GM23338 (cell line): ENCODE measurements around the gene TAS2R14. TPM values are rescaled to one million over a fixed set of nuclear protein-coding genes. Genes with fewer than 3 reads are reported as not detected.

Source experiments
- ATAC-seq: fragments of 200-7000 bp; cut with Tn5 transposase; 3 replicates; pipeline ENCODE4 v1.9.1; 2020
- DNase-seq: peaks from one replicate; pipeline ENCODE4 v3.0.0-alpha.2; 2015; ENCODE audit warnings: low spot score
- H2AFZ ChIP-seq: fragments of 200-600 bp; sonication (generic); 2 replicates; pipeline ENCODE4 v1.8.0; 2016; ENCODE audit warnings: antibody characterized with exemption, mild to moderate bottlenecking, moderate library complexity
- H3F3A ChIP-seq: fragments of 200-600 bp; sonication (generic); replicated peaks from 2 replicates; pipeline ENCODE4 v1.8.0; 2017; ENCODE audit warnings: antibody characterized with exemption, mixed run types, low read depth
- H3K27ac ChIP-seq: fragments of 200-600 bp; sonication (generic); 2 replicates; pipeline ENCODE4 v1.6.1; 2016; ENCODE audit warnings: low read depth
- H3K27me3 ChIP-seq: fragments of 200-600 bp; sonication (generic); 2 replicates; pipeline ENCODE4 v1.8.0; 2016; ENCODE audit warnings: mild to moderate bottlenecking, mixed run types, moderate library complexity; ENCODE audit not compliant: insufficient read depth
- H3K36me3 ChIP-seq: fragments of 200-600 bp; sonication (generic); 2 replicates; pipeline ENCODE4 v1.8.0; 2016; ENCODE audit warnings: mild to moderate bottlenecking; ENCODE audit not compliant: insufficient read depth
- H3K4me1 ChIP-seq: fragments of 200-600 bp; sonication (generic); 2 replicates; pipeline ENCODE4 v1.8.0; 2016; ENCODE audit warnings: mild to moderate bottlenecking, moderate library complexity; ENCODE audit not compliant: insufficient read depth
- H3K4me2 ChIP-seq: fragments of 200-600 bp; sonication (generic); 2 replicates; pipeline ENCODE4 v1.7.1; 2017; ENCODE audit warnings: mixed run types
- H3K4me3 ChIP-seq: fragments of 200-600 bp; sonication (generic); 2 replicates; pipeline ENCODE4 v1.6.1; 2016; ENCODE audit warnings: mixed run types
- H3K79me2 ChIP-seq: fragments of 200-600 bp; sonication (generic); replicated peaks from 2 replicates; pipeline ENCODE4 v1.8.0; 2017; ENCODE audit warnings: mild to moderate bottlenecking; ENCODE audit not compliant: insufficient read depth
- H3K9me2 ChIP-seq: fragments of 200-600 bp; sonication (generic); 2 replicates; pipeline ENCODE4 v1.8.0; 2017; ENCODE audit not compliant: insufficient read depth
- H4K20me1 ChIP-seq: fragments of 200-600 bp; sonication (generic); replicated peaks from 2 replicates; pipeline ENCODE4 v1.8.0; 2017; ENCODE audit warnings: mild to moderate bottlenecking; ENCODE audit not compliant: insufficient read depth
- H3K27ac Mint-ChIP-seq: 2 replicates; pipeline ENCODE4 v1.8.0; 2020; ENCODE audit warnings: inconsistent platforms, mild to moderate bottlenecking, moderate library complexity, mixed read lengths
- H3K27me3 Mint-ChIP-seq: 3 replicates; pipeline ENCODE4 v1.8.0; 2022; ENCODE audit warnings: low read depth, mild to moderate bottlenecking, moderate library complexity, mixed read lengths, inconsistent platforms; ENCODE audit not compliant: insufficient read depth, poor library complexity
- H3K36me3 Mint-ChIP-seq: 3 replicates; pipeline ENCODE4 v1.8.0; 2021; ENCODE audit warnings: low read depth, mild to moderate bottlenecking, inconsistent platforms, moderate library complexity, mixed read lengths
- H3K4me1 Mint-ChIP-seq: 3 replicates; pipeline ENCODE4 v1.8.0; 2020; ENCODE audit warnings: mild to moderate bottlenecking, inconsistent platforms, mixed read lengths
- H3K4me3 Mint-ChIP-seq: 3 replicates; pipeline ENCODE4 v1.8.0; 2021; ENCODE audit warnings: moderate library complexity, mild to moderate bottlenecking, inconsistent platforms, mixed read lengths
- H3K9me3 Mint-ChIP-seq: 3 replicates; pipeline ENCODE4 v1.8.0; 2020; ENCODE audit warnings: moderate library complexity, mild to moderate bottlenecking, inconsistent platforms, mixed read lengths
- CTCF ChIP-seq, 2 experiments: fragments of 200-600 bp in 1 of 2; sonication (generic) in 1 of 2; conservative IDR thresholded peaks; 2 replicates each; pipeline versions ENCODE4 v1.5.1 to v1.6.1; 2016 to 2017; ENCODE audit warnings: antibody characterized with exemption in 2 of 2, low read depth in 2 of 2, mild to moderate bottlenecking in 2 of 2, moderate library complexity in 1 of 2
- ETS1 ChIP-seq: IDR thresholded peaks from 2 replicates; pipeline ENCODE4 v1.6.1; 2016; ENCODE audit warnings: antibody characterized with exemption
- EZH2 ChIP-seq: fragments of 200-600 bp; sonication (generic); IDR thresholded peaks from one replicate; pipeline ENCODE4 v1.8.0; 2017; ENCODE audit warnings: antibody characterized with exemption, mild to moderate bottlenecking, low read depth; ENCODE audit not compliant: unreplicated experiment
- NANOG ChIP-seq: IDR thresholded peaks from 2 replicates; pipeline ENCODE4 v1.6.1; 2016; ENCODE audit warnings: antibody characterized with exemption, borderline replicate concordance
- POLR2AphosphoS5 ChIP-seq: IDR thresholded peaks from 2 replicates; pipeline ENCODE4 v1.6.1; 2016; ENCODE audit warnings: antibody characterized with exemption, low read depth
- STAT1 ChIP-seq: IDR thresholded peaks from one replicate; pipeline ENCODE4 v1.6.1; 2016; ENCODE audit warnings: antibody characterized with exemption; ENCODE audit not compliant: unreplicated experiment
- ZNF114 ChIP-seq: fragments of 250-450 bp; sonication (Bioruptor Pico); IDR thresholded peaks from 2 replicates; pipeline ENCODE4 v1.5.0; 2020; ENCODE audit warnings: mild to moderate bottlenecking, moderate library complexity
- ZNF331 ChIP-seq: fragments of 250-450 bp; sonication (Bioruptor Pico); IDR thresholded peaks from 2 replicates; pipeline ENCODE4 v1.5.0; 2020; ENCODE audit warnings: low read depth, mild to moderate bottlenecking, moderate library complexity
- polyA plus RNA-seq: library from polyadenylated mRNA; unstranded; fragments of >200 nt; fragmentation: Nextera tagmentation; extraction: Ambion mirVana; gene quantifications from 2 replicates; pipeline ENCODE4 v1.2.1, GENCODE V29; 2016
- total RNA-seq: library from RNA; depleted of rRNA; stranded (reverse); fragments of >200 nt; shearing (Covaris generic); gene quantifications from 2 replicates; pipeline ENCODE4 v1.2.3, GENCODE V29; 2014

The TAS2R14 gene
- total and polyA plus RNA-seq, 2 experiments from 2014 or later: 2.6 to 5.9 TPM

GRCh38 chr12:10943167-10943566 is 4.1 kb upstream of the TAS2R14 start:
- Histone ChIP-seq H3K4me3 (no peak overlapping the region), H4K20me1 (no peaks in the 10 kb centered on the region), H3K79me2 (no peaks in the 10 kb centered on the region), H3K27ac (no peak overlapping the region), H2AFZ (no peak overlapping the region), H3K9me2 (no peaks in the 10 kb centered on the region), H3K4me1 (no peaks in the 10 kb centered on the region), H3K4me2 (no peak overlapping the region), H3K27me3 (no peaks in the 10 kb centered on the region), H3K36me3 (peaks cover 12% of the 10 kb centered on the region), H3F3A (no peaks in the 10 kb centered on the region)
- no peak for TF ChIP-seq ZNF114 (CRISPR knock-in tag)
- no peak for TF ChIP-seq CTCF (conservative IDR thresholded peaks at IDR 0.05; ENCODE audit: low read depth in 2 of 2)
- no peak for TF ChIP-seq STAT1
- peaks cover 52% of the 10 kb centered on the region for H3K36me3 Mint-ChIP-seq
- H3K9me3 Mint-ChIP-seq: peaks cover 54% of the 10 kb centered on the region
- H3K27ac Mint-ChIP-seq: 0 out of 2 replicates have a peak overlapping the region, but pooled peaks have one; percentile 89
- ATAC-seq (no peak), DNase-seq (no peak)
- peaks cover 19% of the 10 kb centered on the region for H3K4me1 Mint-ChIP-seq
- H3K27me3 Mint-ChIP-seq: peaks cover 3% of the 10 kb centered on the region
- no peak overlapping the region for H3K4me3 Mint-ChIP-seq

GRCh38 chr12:10941916-10942607 is 3.0 kb upstream of the TAS2R14 start:
- H3K4me2 ChIP-seq: no peak overlapping the region
- DNase-seq (peak; percentile 34), ATAC-seq (peak; percentile 80)
- Mint-ChIP-seq H3K27me3 (peaks cover 3% of the 10 kb centered on the region), H3K36me3 (peaks cover 41% of the 10 kb centered on the region), H3K9me3 (peaks cover 43% of the 10 kb centered on the region), H3K4me3 (no peak overlapping the region), H3K27ac (peak overlapping the region; percentile 89), H3K4me1 (peaks cover 19% of the 10 kb centered on the region)
- H3K9me2 ChIP-seq: no peaks in the 10 kb centered on the region
- H3K27me3 ChIP-seq: no peaks in the 10 kb centered on the region
- H3K79me2 ChIP-seq: no peaks in the 10 kb centered on the region
- TF ChIP-seq EZH2 (no peak), ETS1 (no peak), ZNF331 (CRISPR knock-in tag) (no peak), POLR2AphosphoS5 (no peak), NANOG (no peak), STAT1 (no peak)
- no peaks in the 10 kb centered on the region for H4K20me1 ChIP-seq
- H3K36me3 ChIP-seq: peaks cover 12% of the 10 kb centered on the region
- no peak overlapping the region for H3K4me3 ChIP-seq
- no peak overlapping the region for H2AFZ ChIP-seq
- H3K4me1 ChIP-seq: no peaks in the 10 kb centered on the region
- no peak overlapping the region for H3K27ac ChIP-seq
- no peaks in the 10 kb centered on the region for H3F3A ChIP-seq
